Renal pelvis (tissue), 12 donors: ENCODE data around the gene ZNF180. TPM values are rescaled to one million over a fixed set of nuclear protein-coding genes. Genes with fewer than 3 reads are reported as not detected.
"Not testable (repeated sequence)": the region's sequence is repeated elsewhere in the genome, so short reads cannot be mapped to it uniquely, and the experiment has no call there.

Experiments used
- DNase-seq: peaks from one replicate; pipeline ENCODE4 v3.0.0-alpha.2; 2013
- long read RNA-seq, 16 experiments: transcript quantifications; one replicate each; lab custom pipeline, GENCODE V29; 2026
- polyA plus RNA-seq, 3 donors: library from polyadenylated mRNA; unstranded; fragments of 120-200 nt; gene quantifications; one replicate each; pipeline ENCODE4 v1.2.1, GENCODE V29; 2013; ENCODE audit not compliant: insufficient read length in 3 of 3

The ZNF180 gene
- polyA plus RNA-seq, result 10 to 100 TPM; 15.3 to 16.4 (median 16.2) TPM
- long read RNA-seq, donor 1, partial matches to known transcripts, result 0 of 1 reads
- long read RNA-seq, donor 1, other reads (novel, unspliced or antisense), result 0 of 1 reads
- long read RNA-seq, donor 2, partial matches to known transcripts, result 0 of 4 reads
- long read RNA-seq, donor 2, other reads (novel, unspliced or antisense), result 0 of 4 reads
- long read RNA-seq, donor 3, full-length matches to known transcripts, result 6 of 6 reads
- long read RNA-seq, donor 3, partial matches to known transcripts, result 0 of 6 reads
- long read RNA-seq, donor 3, other reads (novel, unspliced or antisense), result 0 of 6 reads
- long read RNA-seq, donor 4, result 0 reads
- long read RNA-seq, donor 5, partial matches to known transcripts, result 0 of 3 reads
- long read RNA-seq, donor 5, other reads (novel, unspliced or antisense), result 0 of 3 reads
- long read RNA-seq, donor 6, partial matches to known transcripts, result 0 of 1 reads
- long read RNA-seq, donor 6, other reads (novel, unspliced or antisense), result 0 of 1 reads
- long read RNA-seq, donor 7, partial matches to known transcripts, result 0 of 1 reads
- long read RNA-seq, donor 7, other reads (novel, unspliced or antisense), result 0 of 1 reads
- long read RNA-seq, donor 8, result 0 reads
- long read RNA-seq, donor 9, partial matches to known transcripts, result 0 of 5 reads
- long read RNA-seq, donor 9, other reads (novel, unspliced or antisense), result 0 of 5 reads
- long read RNA-seq, donor 10, partial matches to known transcripts, result 0 of 3 reads
- long read RNA-seq, donor 10, other reads (novel, unspliced or antisense), result 0 of 3 reads
- long read RNA-seq, donor 11, partial matches to known transcripts, result 0 of 3 reads
- long read RNA-seq, donor 11, other reads (novel, unspliced or antisense), result 0 of 3 reads
- long read RNA-seq, donor 12, partial matches to known transcripts, result 0 of 2 reads
- long read RNA-seq, donor 12, other reads (novel, unspliced or antisense), result 0 of 2 reads
- long read RNA-seq, donor 13, partial matches to known transcripts, result 0 of 5 reads
- long read RNA-seq, donor 13, other reads (novel, unspliced or antisense), result 0 of 5 reads
- long read RNA-seq, donor 14, result 0 reads
- long read RNA-seq, donor 15, partial matches to known transcripts, result 0 of 2 reads
- long read RNA-seq, donor 15, other reads (novel, unspliced or antisense), result 0 of 2 reads
- long read RNA-seq, donor 16, partial matches to known transcripts, result 0 of 5 reads
- long read RNA-seq, donor 16, other reads (novel, unspliced or antisense), result 0 of 5 reads

DNA sequence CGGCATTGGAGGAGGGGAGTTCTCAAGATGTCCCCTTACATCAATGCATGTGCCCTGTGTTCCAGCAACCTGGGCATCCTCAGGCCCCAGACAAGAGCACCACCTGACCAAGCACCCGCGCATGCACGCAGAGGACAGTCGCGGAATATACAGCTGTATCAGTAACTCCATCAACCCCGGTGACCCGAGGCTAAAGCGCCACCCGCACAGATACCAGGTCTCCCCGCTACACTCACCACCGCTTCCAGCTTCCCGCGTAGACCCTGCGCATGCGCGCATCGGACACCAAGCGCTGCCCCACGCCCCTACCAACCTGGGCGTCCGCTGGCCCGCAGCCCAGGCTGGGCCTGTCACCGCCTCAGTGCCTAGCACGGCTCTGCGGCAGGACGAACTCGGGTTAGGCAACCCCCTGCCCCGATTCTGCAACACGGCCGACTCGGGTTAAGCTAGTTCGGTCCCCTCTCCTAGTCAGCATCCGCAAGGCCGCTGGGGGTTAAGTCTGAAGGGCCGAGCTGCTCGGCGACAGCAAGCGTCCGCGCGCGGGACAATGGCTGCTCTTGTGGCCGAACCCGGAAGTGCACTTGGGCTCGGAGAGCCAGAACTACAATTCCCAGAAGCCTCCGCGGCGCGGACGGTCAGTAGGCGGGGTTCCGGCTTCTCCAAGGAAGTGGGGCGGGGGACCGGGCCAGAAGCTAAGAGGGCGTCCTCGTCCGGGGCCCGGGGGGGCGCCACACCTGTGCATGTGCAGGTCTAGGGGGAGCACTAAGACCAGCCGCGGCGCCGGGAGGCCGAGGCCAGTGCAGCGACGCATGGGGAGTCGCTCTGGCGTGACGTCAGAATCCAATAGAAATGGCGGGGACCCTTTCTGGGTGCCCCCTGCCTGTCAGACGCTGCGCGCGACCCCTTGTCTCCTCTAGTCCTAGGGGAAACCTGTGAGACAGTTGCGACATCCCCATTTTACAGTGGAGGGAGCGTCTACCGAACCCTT lies at the start of gene ZNF180:
ZNF180 (minus strand) TSS at position 561 of the 988 bp plus-strand sequence. CDS start 3,188 bp downstream, outside the sequence.
- DNase-seq, result peak; percentile 97

DNA sequence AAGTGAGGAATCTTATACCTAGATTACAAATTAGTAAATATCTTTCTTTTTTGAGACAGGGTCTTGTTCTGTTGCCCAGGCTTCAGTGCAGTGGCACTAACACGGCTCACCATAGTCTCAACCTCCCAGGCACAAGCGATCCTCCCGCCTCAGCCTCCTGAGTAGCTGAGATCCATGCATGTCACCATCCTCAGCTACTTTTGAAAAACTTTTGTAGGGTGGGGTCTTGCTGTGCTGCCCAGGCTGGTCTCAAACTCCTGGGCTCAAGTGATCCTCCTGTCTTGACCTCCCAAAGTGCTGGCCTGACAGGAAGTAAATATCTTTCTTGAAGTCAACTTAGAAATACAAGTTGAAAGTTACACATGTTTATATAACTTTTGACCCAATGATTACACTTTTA lies 49.2 kb upstream of the ZNF180 start:
- DNase-seq, result no peak

DNA sequence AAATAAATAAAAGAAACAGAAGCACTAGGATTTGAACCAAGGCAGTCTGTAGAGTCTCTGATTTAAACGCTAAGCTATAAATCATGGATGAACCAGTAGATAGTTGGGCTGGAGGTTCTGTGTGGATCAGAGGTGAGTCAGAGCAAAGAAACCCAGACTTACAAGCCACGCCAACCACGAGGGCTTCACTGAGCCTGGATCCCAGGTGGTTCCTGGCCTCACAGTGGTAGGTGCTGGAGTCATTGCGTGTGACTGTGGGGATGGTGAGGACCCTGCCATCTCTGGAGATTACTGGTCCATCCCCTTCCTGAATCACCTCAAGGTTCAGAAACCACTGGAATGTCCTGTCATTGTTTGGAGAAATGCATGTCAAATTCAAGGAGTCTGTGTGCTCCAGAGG lies 48.4 kb upstream of the ZNF180 start:
- DNase-seq, result no peak

DNA sequence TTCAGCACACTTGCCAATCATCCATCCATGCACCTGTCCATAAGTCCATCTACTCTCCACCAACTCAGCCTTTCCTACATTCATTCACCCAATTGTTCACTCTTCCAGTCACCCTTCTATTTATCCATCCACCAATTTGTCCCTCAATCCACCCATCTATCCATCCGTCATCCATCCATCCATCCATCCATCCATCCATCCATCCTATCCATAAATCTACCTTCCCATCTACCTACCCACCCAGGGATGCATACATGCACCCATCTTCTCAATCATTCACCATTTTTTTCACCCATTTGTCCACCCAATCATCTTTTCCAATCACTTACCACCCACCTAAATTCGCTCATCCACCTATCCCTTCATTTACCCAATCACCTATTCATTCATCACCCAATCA lies 43.7 kb upstream of the ZNF180 start:
- no peak for DNase-seq

DNA sequence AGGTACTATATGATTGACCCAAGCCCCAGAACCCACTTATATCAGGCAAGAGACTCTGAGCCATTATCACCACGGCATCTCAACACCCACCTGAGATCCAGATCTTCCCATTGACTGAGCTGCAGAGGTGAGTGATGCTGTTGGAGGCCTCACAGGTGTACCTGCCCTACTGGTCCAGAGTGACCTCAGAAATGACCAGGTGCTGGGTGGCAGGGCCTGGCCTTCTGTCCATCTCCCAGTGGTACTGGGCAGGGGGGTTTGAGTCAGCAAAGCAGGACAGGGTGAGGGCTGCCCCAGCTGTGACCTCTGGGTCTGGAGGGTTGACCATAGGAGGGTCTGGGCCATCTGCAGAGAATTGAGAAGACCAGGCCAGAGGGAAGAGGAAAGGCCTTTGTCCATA lies 42.3 kb upstream of the ZNF180 start:
- DNase-seq, result no peak

DNA sequence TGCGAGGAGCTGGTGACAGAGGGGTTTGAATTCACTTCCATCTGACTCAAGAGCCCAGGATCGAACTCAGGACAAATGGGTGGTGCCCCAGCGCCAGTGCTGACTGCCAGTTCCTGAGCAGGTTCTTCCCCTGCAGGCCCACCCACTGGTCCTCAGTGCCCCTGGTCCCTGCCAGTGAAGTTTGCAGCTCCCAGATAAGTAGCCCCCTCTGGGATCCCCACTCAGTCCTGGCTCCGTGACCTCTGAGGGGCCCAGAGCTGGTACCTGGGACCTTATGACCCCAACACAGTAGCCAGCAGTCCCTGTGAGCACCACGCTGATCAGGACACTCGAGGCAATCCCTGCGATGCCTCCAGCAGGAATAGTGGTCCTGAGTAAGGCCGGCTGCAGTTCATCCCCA lies 40.4 kb upstream of the ZNF180 start:
- DNase-seq, result no peak

DNA sequence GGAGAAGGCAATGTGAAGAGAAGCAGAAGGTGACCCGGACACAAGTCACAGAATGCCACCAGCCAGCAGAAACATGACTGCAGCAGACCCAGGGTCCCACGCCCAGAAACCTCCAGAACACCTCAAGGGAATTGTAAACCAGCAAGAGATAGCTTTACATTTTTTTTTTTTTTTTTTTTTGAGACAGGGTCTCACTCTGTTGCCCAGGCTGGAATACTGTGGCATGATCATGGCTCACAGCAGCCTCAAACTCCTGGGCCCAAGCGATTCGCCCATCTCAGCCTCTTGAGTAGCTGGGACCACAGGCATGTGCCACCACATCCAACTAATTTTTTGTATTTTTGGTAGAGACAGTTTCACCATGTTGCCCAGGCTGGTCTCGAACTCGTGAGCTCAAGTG lies 39.7 kb upstream of the ZNF180 start:
- no peak for DNase-seq

DNA sequence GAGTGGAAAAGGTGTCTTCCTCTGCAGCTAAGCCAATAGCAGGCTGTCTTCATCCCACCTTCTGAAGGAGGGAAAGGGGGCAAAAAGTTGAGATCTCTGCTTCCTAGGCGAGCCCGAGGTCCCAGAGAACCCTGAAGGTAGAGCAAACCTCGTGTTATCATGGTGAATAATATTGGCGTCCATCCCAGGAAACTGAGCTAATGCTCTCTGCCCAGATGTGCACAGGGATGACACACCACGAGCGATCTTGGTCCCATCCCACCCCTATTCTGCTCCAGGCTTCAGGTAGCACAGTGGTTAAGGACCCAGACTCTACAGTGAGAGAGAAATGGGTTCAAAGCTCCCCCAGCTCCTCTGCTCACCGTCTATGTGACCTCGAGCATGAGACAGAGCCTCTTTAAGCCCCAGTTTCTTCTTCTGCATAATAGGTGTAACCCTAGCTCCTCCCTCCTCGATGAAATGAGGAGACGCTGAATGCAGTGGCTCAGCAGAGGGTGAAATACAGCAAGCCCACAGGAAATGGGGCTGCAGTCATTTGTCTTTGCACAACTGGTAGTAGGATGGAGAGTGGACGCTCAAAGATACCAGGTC lies 39.0 kb upstream of the ZNF180 start:
- no peak for DNase-seq

DNA sequence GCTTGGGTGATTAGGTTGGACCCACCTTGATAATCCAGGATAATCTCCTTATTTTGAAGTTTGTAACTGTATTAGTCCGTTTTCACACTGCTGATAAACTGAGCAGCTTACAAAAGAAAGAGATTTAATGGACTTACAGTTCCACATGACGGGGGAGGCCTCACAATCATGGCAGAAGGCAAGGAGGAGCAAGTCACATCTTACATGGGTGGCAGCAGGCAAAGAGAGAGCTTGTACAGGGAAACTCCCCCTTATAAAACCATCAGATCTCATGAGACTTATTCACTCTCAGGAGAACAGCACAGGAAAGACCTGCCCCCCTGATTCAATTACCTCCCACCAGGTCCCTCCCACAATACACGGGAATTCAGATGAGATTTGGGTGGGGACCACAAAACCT lies 35.0 kb upstream of the ZNF180 start:
- DNase-seq, result not testable (repeated sequence)

DNA sequence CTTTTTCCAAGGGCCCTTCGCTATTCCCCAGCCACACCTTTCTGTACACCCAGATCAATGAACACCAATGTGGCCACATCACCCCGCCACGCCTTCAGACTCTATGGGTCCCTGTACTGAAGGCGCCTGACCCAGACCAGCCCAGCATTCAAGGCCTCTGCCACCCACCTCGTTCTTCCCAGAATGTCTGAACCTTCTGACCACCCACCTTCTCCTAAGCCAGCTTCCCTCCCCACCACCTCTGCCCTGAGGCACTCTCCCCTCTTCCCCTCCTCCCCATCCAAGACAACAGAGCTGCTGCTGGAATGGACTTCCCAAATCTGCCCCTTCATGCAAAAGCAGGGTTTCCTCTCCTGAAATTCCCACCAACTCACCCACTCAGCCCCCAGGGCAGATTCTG lies 32.5 kb upstream of the ZNF180 start:
- DNase-seq, result no peak

DNA sequence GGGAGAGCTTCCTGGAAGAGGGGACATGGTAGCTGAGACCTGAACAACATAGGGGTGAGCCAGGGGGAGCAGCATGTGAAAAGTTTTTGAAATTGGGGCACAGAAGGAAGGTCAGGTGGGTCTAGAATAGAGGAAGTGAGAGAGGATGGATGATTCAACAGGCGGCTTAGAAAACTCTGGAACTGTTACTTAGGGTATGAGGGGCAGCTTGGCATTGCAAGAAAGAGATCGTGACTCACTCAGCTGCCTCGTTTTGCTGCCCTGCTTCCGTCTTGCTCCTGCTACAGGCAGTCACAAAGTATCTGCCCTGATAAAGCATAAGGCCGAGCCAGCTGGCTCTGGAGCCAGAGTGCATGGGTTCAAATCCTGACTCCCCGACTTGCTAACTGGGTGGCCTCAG lies 30.5 kb upstream of the ZNF180 start:
- DNase-seq, result no peak

DNA sequence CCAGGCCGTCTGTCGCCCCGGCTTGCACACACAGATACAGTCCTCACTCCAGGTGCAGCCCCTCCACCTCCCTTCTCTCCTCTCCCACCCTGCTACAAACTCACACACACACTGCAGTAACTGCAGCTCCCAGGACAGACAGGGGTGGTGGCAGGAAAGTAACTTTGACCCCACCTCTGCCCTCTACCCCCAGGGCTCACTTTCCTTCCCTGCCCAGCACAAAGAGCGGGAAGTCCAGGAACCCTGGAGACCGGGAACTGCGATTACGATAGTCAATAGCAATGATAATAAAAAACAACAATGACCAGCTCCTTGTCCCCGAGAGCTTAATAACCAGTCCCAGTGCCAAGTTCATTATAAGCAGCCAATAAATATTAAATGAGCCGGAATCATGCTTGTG lies 29.2 kb upstream of the ZNF180 start, which contains the start of gene CEACAM20:
CEACAM20 (minus strand) TSS at position 140 of the 400 bp plus-strand sequence. CDS start 166 bp downstream, outside the sequence.
- no peak for DNase-seq

DNA sequence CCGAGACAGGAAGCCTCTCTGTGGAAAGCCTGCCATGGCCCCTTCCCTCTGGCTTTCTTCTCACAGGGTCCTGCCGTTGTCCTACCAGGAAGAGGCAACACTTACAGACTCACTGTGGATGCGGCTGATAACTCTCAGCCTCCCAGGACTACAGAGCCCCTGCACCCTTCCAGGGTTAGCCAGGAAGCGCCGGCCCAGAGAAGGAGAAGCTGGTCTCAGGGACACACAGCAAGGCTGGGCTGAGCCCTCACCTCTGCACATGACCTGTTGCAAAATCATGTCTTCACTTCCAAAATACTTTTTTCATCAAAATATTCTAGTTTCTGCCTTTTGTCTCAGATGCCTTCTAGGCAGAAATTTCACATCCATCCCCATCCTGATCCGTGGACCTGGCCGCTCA lies 27.2 kb upstream of the ZNF180 start:
- no peak for DNase-seq

DNA sequence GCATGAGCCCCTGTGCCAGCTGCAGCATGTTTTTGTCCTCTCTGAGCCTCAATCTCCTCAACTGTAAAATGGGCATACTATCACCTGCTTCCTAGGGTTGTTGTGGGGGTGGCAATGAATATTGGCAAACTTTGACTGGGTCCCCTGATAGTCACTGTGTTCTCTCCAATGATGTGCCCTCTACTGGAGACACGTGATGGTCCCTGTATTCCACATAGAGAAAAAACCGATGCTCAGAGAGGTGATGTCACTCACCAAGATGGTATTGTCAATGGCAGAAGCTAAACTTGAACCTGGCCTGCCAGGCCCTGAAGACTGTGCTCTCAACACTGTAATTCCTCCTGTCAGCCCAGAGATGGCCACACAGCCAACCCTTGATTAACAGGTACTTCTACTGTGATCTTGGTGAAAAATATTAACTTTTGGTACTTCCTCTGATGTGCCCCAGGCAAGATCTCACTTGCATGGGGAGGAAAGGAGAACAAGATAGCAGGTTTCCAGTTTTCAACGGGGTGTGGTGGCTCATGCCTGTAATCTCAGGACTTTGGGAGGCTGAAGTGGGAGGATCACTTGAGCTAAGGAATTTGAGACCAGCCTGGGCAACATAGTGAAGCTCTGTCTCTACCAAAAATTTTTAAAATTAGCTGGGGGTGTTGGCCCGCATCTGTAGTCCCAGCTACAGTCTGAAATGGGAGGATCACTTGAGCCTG lies 25.6 kb upstream of the ZNF180 start:
- no peak for DNase-seq

DNA sequence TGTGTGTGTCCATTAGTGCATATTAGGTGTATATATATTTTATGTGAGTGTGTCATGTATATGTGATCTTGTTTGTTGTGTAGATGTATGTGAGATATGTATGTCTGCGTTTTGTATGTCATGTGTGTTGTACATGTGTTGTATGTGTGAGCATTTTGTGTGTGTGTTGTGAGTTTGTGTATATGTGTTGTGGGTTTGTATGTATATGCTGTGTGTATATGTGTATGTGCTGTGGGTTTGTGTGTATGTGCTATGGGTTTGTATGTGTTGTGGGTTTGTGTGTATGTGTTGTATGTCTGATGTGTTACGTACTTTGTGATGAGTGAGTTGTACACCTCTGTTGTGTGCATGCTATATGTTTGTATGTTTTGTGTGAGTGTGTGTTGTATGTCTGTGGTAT lies 21.0 kb upstream of the ZNF180 start:
- DNase-seq, result no peak

DNA sequence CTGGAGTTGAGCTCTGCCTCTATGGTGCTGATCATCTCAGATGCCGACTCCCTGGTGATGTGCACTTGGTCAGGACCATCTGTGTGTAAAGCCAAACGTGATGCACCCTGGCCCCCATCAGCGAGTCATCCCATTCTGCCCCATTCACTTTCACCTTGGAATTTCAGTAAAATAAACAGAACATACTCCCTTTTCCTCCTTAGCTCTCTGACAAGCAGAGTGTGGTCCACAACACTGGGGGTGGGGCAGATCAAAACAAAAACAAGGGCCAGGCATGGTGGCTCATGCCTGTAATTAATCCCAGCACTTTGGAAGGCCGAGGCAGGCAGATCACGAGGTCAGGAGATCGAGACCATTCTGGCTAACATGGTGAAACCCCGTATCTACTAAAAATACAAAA lies 16.8 kb upstream of the ZNF180 start:
- no peak for DNase-seq

DNA sequence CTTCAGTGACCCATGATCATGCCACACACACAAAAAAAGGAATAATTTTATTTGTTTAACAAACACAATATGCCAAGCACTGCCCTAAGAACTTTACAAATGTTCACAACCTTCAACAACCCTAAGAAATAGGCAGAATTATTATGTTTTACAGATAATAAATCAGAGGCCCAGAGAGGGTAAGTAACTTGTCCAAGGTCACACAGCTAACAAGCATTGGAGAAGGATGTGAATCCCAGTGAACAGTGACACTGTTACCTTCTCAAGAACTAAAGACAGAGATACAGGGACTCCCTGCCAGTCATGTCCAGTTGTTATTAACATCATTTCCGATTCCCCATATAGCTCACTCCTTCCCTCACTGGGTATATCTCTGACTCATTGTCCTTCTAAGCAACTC lies 15.6 kb upstream of the ZNF180 start:
- no peak for DNase-seq

DNA sequence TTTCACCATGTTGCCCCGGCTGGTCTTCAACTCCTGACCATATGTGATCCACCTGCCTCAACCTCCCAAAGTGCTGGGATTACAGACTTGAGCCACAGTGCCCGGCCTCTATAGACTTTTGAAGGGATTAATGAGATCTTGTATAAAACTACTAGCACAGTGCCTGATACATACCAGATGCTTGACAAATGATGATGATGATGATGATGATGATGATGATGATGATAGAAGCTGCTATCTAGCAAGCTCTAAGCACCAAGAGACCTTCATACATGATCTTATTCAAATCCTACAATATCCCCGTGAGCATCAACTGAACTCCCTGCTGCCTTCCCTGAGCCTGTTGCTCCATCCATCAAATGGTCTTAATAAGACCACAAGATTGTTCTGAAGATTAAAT lies 14.7 kb upstream of the ZNF180 start:
- DNase-seq, result no peak
